Osteoblast (primary cell): ENCODE measurements around the gene CD99L2. TPM values are rescaled to one million over a fixed set of nuclear protein-coding genes. Genes with fewer than 3 reads are reported as not detected.

Experiments used
- DNase-seq: peaks from one replicate; pipeline ENCODE4 v3.0.0; 2011; ENCODE audit warnings: low spot score, mixed read lengths; ENCODE audit not compliant: insufficient read length; ENCODE audit errors: missing footprints
- H2AFZ ChIP-seq: 2 replicates; pipeline ENCODE4 v1.6.0; 2011; ENCODE audit warnings: mild to moderate bottlenecking, low read length
- H3K27ac ChIP-seq: 2 replicates; pipeline ENCODE4 v1.5.1; 2011; ENCODE audit warnings: mild to moderate bottlenecking, low read depth, low read length, moderate library complexity
- H3K27me3 ChIP-seq: 2 replicates; pipeline ENCODE4 v1.6.0; 2012; ENCODE audit warnings: mild to moderate bottlenecking, control low read depth, inconsistent platforms, low read length, moderate library complexity; ENCODE audit not compliant: insufficient read depth
- H3K36me3 ChIP-seq: 2 replicates; pipeline ENCODE4 v1.5.1; 2011; ENCODE audit warnings: mild to moderate bottlenecking, low read length, control low read depth, moderate library complexity; ENCODE audit not compliant: insufficient read depth
- H3K4me1 ChIP-seq: 2 replicates; pipeline ENCODE4 v1.5.1; 2011; ENCODE audit warnings: mild to moderate bottlenecking, low read length, control low read depth, moderate library complexity; ENCODE audit not compliant: insufficient read depth
- H3K4me2 ChIP-seq: 2 replicates; pipeline ENCODE4 v1.6.0; 2011; ENCODE audit warnings: mild to moderate bottlenecking, low read length; ENCODE audit not compliant: insufficient read depth
- H3K4me3 ChIP-seq: fragments of 200-600 bp; sonication (generic); 3 replicates; pipeline ENCODE4 v1.5.1; 2012; ENCODE audit warnings: mild to moderate bottlenecking, low read length, inconsistent platforms; ENCODE audit not compliant: insufficient read depth
- H3K79me2 ChIP-seq: 2 replicates; pipeline ENCODE4 v1.6.0; 2012; ENCODE audit warnings: mild to moderate bottlenecking, low read length, control low read depth, inconsistent platforms; ENCODE audit not compliant: insufficient read depth
- H3K9me3 ChIP-seq: 2 replicates; pipeline ENCODE4 v1.5.1; 2011; ENCODE audit warnings: low read depth, low read length, control low read depth
- H4K20me1 ChIP-seq: 2 replicates; pipeline ENCODE4 v1.6.0; 2012; ENCODE audit warnings: mild to moderate bottlenecking, low read length, control low read depth; ENCODE audit not compliant: insufficient read depth
- CTCF ChIP-seq: IDR thresholded peaks from 2 replicates; pipeline ENCODE4 v1.5.1; 2011; ENCODE audit warnings: mild to moderate bottlenecking, low read depth, low read length, moderate library complexity; ENCODE audit errors: extremely low read depth
- total RNA-seq: library from RNA; depleted of rRNA; stranded (reverse); fragments of >200 nt; gene quantifications from 2 replicates; pipeline ENCODE4 v1.2.3, GENCODE V29; 2012

Gene CD99L2
- total RNA-seq, 1 donor = 85.0 TPM

- Histone ChIP-seq H3K27me3 (no peaks in the 10 kb centered on the region), H3K36me3 (no peaks in the 10 kb centered on the region), H3K4me1 (peaks cover 10% of the 10 kb centered on the region), H3K4me3 (no peak overlapping the region), H3K9me3 (no peaks in the 10 kb centered on the region), H4K20me1 (no peaks in the 10 kb centered on the region), H3K4me2 (no peak overlapping the region), H3K27ac (peak overlapping the region; percentile 17), H3K79me2 (no peaks in the 10 kb centered on the region), H2AFZ (no peak overlapping the region)
- DNase-seq = peak; percentile 87
- no peak for TF ChIP-seq CTCF
Measured at GRCh38 chrX:150934453-150934852, 36.0 kb upstream of the CD99L2 start.

- Histone ChIP-seq H3K79me2 (no peaks in the 10 kb centered on the region), H3K9me3 (no peaks in the 10 kb centered on the region), H3K27me3 (no peaks in the 10 kb centered on the region), H3K36me3 (no peaks in the 10 kb centered on the region), H3K27ac (peak overlapping the region; percentile 17), H2AFZ (no peak overlapping the region), H3K4me2 (no peak overlapping the region), H4K20me1 (no peaks in the 10 kb centered on the region), H3K4me1 (peaks cover 10% of the 10 kb centered on the region), H3K4me3 (no peak overlapping the region)
- TF ChIP-seq CTCF = no peak
- DNase-seq = no peak
Measured at GRCh38 chrX:150933945-150934350, 35.5 kb upstream of the CD99L2 start.

- Histone ChIP-seq H2AFZ (no peak overlapping the region), H3K36me3 (no peaks in the 10 kb centered on the region), H3K4me1 (no peaks in the 10 kb centered on the region), H3K27ac (no peak overlapping the region), H4K20me1 (no peaks in the 10 kb centered on the region), H3K9me3 (no peaks in the 10 kb centered on the region), H3K27me3 (no peaks in the 10 kb centered on the region), H3K4me2 (no peak overlapping the region), H3K79me2 (no peaks in the 10 kb centered on the region), H3K4me3 (no peak overlapping the region)
- no peak for TF ChIP-seq CTCF
- no peak for DNase-seq
Measured at GRCh38 chrX:150929058-150929457, 30.6 kb upstream of the CD99L2 start.

GRCh38 chrX:150926791-150927190, 28.3 kb upstream of the CD99L2 start:
- H3K36me3 ChIP-seq = no peaks in the 10 kb centered on the region
- TF ChIP-seq CTCF = no peak
- H3K27ac ChIP-seq = no peak overlapping the region
- no peaks in the 10 kb centered on the region for H3K79me2 ChIP-seq
- no peak overlapping the region for H2AFZ ChIP-seq
- H3K4me1 ChIP-seq = no peaks in the 10 kb centered on the region
- H3K27me3 ChIP-seq = no peaks in the 10 kb centered on the region
- no peak overlapping the region for H3K4me3 ChIP-seq
- no peaks in the 10 kb centered on the region for H4K20me1 ChIP-seq
- peak; percentile 42 for DNase-seq
- no peaks in the 10 kb centered on the region for H3K9me3 ChIP-seq
- no peak overlapping the region for H3K4me2 ChIP-seq
